IPS DF 4.7 (cell line): ENCODE results near the gene PADI1.

ENCODE experiments used
- DNase-seq: peaks from one replicate; pipeline ENCODE4 v3.0.0-alpha.2; 2013; ENCODE audit warnings: low spot score; ENCODE audit errors: extremely low read depth

Gene PADI1

GRCh38 chr1:17204546-17205440 is at the start of gene PADI1:
Gene PADI1 (plus strand): TSS chr1:17205128. CDS start chr1:17205218, 90 bp downstream.
- DNase-seq: no peak

GRCh38 chr1:17155257-17155920 is 49.5 kb upstream of the PADI1 start:
- DNase-seq: no peak

- no peak for DNase-seq
These were observed 48.8 kb upstream of the PADI1 start for GRCh38 chr1:17156108-17156507.

- no peak for DNase-seq
These were observed 46.0 kb upstream of the PADI1 start for GRCh38 chr1:17158961-17159360.

GRCh38 chr1:17161137-17161740 is 43.7 kb upstream of the PADI1 start:
- DNase-seq: no peak

GRCh38 chr1:17161926-17162800 is 42.8 kb upstream of the PADI1 start:
- DNase-seq: no peak

- DNase-seq: no peak
These were observed 42.0 kb upstream of the PADI1 start for GRCh38 chr1:17162941-17163340.

- no peak for DNase-seq
These were observed 41.6 kb upstream of the PADI1 start for GRCh38 chr1:17163371-17163770.

- no peak for DNase-seq
These were observed 40.9 kb upstream of the PADI1 start for GRCh38 chr1:17163789-17164666.

GRCh38 chr1:17165823-17166222 is 39.1 kb upstream of the PADI1 start:
- DNase-seq: no peak

GRCh38 chr1:17167041-17167785 is 37.7 kb upstream of the PADI1 start:
- no peak for DNase-seq

- no peak for DNase-seq
These were observed 37.2 kb upstream of the PADI1 start for GRCh38 chr1:17167786-17168090.

GRCh38 chr1:17168091-17168876 is 36.6 kb upstream of the PADI1 start:
- no peak for DNase-seq

GRCh38 chr1:17170571-17170970 is 34.4 kb upstream of the PADI1 start:
- no peak for DNase-seq

GRCh38 chr1:17173217-17173616 is 31.7 kb upstream of the PADI1 start:
- no peak for DNase-seq

- no peak for DNase-seq
These were observed 28.4 kb upstream of the PADI1 start for GRCh38 chr1:17176306-17177061.

GRCh38 chr1:17177651-17178050 is 27.3 kb upstream of the PADI1 start:
- no peak for DNase-seq

- no peak for DNase-seq
These were observed 23.0 kb upstream of the PADI1 start for GRCh38 chr1:17181781-17182464.
